ENCODE results near the gene STT3A.

DNA sequence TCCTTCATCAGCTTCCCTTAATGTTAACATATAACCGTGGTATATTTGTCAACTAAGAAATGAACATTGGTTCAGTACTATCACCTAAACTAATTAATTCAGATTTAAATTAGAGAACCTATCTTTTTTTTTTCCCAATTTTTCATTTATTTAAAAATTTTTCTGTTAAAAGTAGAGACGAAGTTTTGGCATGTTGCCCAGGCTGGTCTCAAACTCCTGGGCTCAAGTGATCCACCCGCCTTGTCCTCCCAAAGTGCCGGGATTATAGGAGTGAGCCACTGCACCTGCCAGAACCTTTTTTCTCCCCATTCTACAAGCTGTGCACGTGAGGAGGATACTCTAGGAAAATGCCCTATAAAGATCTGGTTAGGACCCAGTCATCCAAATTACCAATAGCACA is 19.7 kb upstream of the STT3A start:
- TF ChIP-seq, protein P1, sequence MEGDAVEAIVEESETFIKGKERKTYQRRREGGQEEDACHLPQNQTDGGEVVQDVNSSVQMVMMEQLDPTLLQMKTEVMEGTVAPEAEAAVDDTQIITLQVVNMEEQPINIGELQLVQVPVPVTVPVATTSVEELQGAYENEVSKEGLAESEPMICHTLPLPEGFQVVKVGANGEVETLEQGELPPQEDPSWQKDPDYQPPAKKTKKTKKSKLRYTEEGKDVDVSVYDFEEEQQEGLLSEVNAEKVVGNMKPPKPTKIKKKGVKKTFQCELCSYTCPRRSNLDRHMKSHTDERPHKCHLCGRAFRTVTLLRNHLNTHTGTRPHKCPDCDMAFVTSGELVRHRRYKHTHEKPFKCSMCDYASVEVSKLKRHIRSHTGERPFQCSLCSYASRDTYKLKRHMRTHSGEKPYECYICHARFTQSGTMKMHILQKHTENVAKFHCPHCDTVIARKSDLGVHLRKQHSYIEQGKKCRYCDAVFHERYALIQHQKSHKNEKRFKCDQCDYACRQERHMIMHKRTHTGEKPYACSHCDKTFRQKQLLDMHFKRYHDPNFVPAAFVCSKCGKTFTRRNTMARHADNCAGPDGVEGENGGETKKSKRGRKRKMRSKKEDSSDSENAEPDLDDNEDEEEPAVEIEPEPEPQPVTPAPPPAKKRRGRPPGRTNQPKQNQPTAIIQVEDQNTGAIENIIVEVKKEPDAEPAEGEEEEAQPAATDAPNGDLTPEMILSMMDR (IDR thresholded peaks at IDR 0.05; ENCODE audit: insufficient read depth, low read length): no peak
- TF ChIP-seq, protein P2, sequence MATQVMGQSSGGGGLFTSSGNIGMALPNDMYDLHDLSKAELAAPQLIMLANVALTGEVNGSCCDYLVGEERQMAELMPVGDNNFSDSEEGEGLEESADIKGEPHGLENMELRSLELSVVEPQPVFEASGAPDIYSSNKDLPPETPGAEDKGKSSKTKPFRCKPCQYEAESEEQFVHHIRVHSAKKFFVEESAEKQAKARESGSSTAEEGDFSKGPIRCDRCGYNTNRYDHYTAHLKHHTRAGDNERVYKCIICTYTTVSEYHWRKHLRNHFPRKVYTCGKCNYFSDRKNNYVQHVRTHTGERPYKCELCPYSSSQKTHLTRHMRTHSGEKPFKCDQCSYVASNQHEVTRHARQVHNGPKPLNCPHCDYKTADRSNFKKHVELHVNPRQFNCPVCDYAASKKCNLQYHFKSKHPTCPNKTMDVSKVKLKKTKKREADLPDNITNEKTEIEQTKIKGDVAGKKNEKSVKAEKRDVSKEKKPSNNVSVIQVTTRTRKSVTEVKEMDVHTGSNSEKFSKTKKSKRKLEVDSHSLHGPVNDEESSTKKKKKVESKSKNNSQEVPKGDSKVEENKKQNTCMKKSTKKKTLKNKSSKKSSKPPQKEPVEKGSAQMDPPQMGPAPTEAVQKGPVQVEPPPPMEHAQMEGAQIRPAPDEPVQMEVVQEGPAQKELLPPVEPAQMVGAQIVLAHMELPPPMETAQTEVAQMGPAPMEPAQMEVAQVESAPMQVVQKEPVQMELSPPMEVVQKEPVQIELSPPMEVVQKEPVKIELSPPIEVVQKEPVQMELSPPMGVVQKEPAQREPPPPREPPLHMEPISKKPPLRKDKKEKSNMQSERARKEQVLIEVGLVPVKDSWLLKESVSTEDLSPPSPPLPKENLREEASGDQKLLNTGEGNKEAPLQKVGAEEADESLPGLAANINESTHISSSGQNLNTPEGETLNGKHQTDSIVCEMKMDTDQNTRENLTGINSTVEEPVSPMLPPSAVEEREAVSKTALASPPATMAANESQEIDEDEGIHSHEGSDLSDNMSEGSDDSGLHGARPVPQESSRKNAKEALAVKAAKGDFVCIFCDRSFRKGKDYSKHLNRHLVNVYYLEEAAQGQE (IDR thresholded peaks at IDR 0.05; ENCODE audit: insufficient replicate concordance, low read depth): no peak
